HFFc6 (cell line): ENCODE results near the gene DNAH1. TPM values are rescaled to one million over a fixed set of nuclear protein-coding genes. Genes with fewer than 3 reads are reported as not detected.

Experiments
- DNase-seq: peaks from one replicate; pipeline ENCODE4 v3.0.0-alpha.2; 2018
- H3K27ac Mint-ChIP-seq: 2 replicates; pipeline ENCODE4 v1.8.0; 2020; ENCODE audit warnings: mild to moderate bottlenecking, mixed read lengths
- H3K27me3 Mint-ChIP-seq: 2 replicates; pipeline ENCODE4 v1.8.0; 2021; ENCODE audit warnings: mild to moderate bottlenecking, moderate library complexity, mixed read lengths; ENCODE audit not compliant: insufficient read depth
- H3K36me3 Mint-ChIP-seq: 2 replicates; pipeline ENCODE4 v1.8.0; 2021; ENCODE audit warnings: low read depth, mixed read lengths
- H3K4me1 Mint-ChIP-seq: 2 replicates; pipeline ENCODE4 v1.8.0; 2020; ENCODE audit warnings: low read depth, mixed read lengths
- H3K4me3 Mint-ChIP-seq: 2 replicates; pipeline ENCODE4 v1.8.0; 2020; ENCODE audit warnings: mild to moderate bottlenecking, moderate library complexity, mixed read lengths
- H3K9me3 Mint-ChIP-seq: 2 replicates; pipeline ENCODE4 v1.8.0; 2020; ENCODE audit warnings: mild to moderate bottlenecking, mixed read lengths
- CTCF ChIP-seq: fragments of 200-600 bp; sonication (generic); IDR thresholded peaks from 2 replicates; pipeline ENCODE4 v1.5.0; 2021; ENCODE audit warnings: antibody characterized with exemption, mild to moderate bottlenecking
- total RNA-seq, 6 experiments: library from RNA; stranded (reverse); fragmentation: NEBNext Ultra II Directional; extraction: Animal tissue kit (Norgen Biotek cat#: 25700); gene quantifications; 2 replicates in 1 of 6; 3 replicates in 5 of 6; pipeline ENCODE4 v1.2.3, GENCODE V29; 2021

The DNAH1 gene
- total RNA-seq, 6 experiments from 2014 or later, result 1.4 to 2.1 (median 1.8) TPM

- Mint-ChIP-seq H3K4me1 (peaks cover 22% of the 10 kb centered on the region), H3K9me3 (no peaks in the 10 kb centered on the region), H3K36me3 (no peaks in the 10 kb centered on the region; the same call in 1 of the 2 replicates), H3K27me3 (peaks cover 3% of the 10 kb centered on the region), H3K27ac (no peak overlapping the region), H3K4me3 (no peak overlapping the region)
- no peak for DNase-seq
- no peak for TF ChIP-seq CTCF
Measured at GRCh38 chr3:52349131-52349530, 33.0 kb downstream of the DNAH1 start.

- no peak for TF ChIP-seq CTCF
- Mint-ChIP-seq H3K27me3 (no peaks in the 10 kb centered on the region; the same call in none of the 2 replicates), H3K4me1 (peaks cover 22% of the 10 kb centered on the region), H3K27ac (no peak overlapping the region), H3K36me3 (no peaks in the 10 kb centered on the region; the same call in 1 of the 2 replicates), H3K9me3 (no peaks in the 10 kb centered on the region), H3K4me3 (no peak overlapping the region)
- no peak for DNase-seq
Measured at GRCh38 chr3:52349611-52350395, 33.7 kb downstream of the DNAH1 start.

- TF ChIP-seq CTCF, result no peak
- no peak for DNase-seq
- H3K27ac Mint-ChIP-seq, result no peak overlapping the region
- no peak overlapping the region for H3K4me3 Mint-ChIP-seq
- no peaks in the 10 kb centered on the region for H3K9me3 Mint-ChIP-seq
- peaks cover 22% of the 10 kb centered on the region for H3K4me1 Mint-ChIP-seq
- H3K27me3 Mint-ChIP-seq, result no peaks in the 10 kb centered on the region; the same call in none of the 2 replicates
- no peaks in the 10 kb centered on the region; the same call in 1 of the 2 replicates for H3K36me3 Mint-ChIP-seq
Measured at GRCh38 chr3:52350416-52350815, 34.3 kb downstream of the DNAH1 start.

GRCh38 chr3:52350981-52351761 is 35.1 kb downstream of the DNAH1 start:
- H3K27ac Mint-ChIP-seq, result no peak overlapping the region
- no peaks in the 10 kb centered on the region; the same call in 1 of the 2 replicates for H3K36me3 Mint-ChIP-seq
- no peak for DNase-seq
- H3K4me3 Mint-ChIP-seq, result no peak overlapping the region
- H3K27me3 Mint-ChIP-seq, result no peaks in the 10 kb centered on the region; the same call in none of the 2 replicates
- peaks cover 16% of the 10 kb centered on the region for H3K4me1 Mint-ChIP-seq
- TF ChIP-seq CTCF, result no peak
- no peaks in the 10 kb centered on the region for H3K9me3 Mint-ChIP-seq

GRCh38 chr3:52351762-52352368 is 35.7 kb downstream of the DNAH1 start:
- DNase-seq, result no peak
- Mint-ChIP-seq H3K9me3 (no peaks in the 10 kb centered on the region), H3K36me3 (no peaks in the 10 kb centered on the region; the same call in 1 of the 2 replicates), H3K27me3 (no peaks in the 10 kb centered on the region; the same call in none of the 2 replicates), H3K27ac (no peak overlapping the region), H3K4me1 (peaks cover 9% of the 10 kb centered on the region), H3K4me3 (no peak overlapping the region)
- no peak for TF ChIP-seq CTCF
